GM21723 (cell line): Measurements from ENCODE around the gene LDLR.
A peak's percentile ranks its signal among the peaks of the same experiment; 100 is the strongest.
"Not testable (repeated sequence)": the region's sequence is repeated elsewhere in the genome, so short reads cannot be mapped to it uniquely, and the experiment has no call there.

Experiments
- ATAC-seq: cut with Tn5 transposase; IDR thresholded peaks from one replicate; pipeline ENCODE4 v1.9.1; 2021; ENCODE audit warnings: mild to moderate bottlenecking, moderate library complexity; ENCODE audit not compliant: unreplicated experiment

Gene LDLR

DNA sequence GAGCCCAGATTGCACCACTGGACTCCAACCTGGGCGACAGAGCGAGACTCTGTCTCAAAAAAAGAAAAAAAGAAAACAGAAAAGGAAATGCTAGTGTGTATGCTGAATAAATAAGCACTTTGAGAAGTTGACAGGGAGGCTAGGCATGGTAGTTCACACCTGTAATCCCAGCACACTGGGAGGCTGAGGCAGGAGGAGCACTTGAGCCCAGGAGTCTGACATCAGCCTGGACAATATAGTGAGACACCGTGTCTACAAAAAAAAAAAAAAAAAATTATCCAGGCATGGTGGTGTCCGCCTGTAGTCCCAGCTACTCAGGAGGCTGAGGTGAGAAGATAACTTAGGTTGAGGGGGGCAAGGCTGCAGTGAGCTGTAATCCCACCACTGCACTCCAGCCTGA is 19.1 kb upstream of the LDLR start:
- no peak for ATAC-seq

DNA sequence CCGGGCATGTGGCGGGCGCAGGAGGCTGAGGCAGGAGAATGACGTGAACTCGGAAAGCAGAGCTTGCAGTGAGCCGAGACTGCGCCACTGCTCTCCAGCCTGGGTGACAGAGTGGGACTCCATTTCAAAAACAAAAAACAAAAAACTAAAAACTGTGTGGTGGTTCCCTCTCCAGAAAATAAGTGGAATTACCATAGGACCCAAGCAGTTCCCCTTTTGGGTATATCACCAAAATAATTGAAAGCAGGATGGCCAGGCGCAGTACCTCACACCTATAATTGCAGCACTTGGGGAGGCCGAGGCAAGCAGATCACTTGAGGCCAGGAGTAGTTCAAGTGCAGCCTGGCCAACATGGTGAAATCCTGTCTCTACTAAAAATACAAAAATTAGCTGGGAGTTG is 15.7 kb upstream of the LDLR start:
- no peak for ATAC-seq

DNA sequence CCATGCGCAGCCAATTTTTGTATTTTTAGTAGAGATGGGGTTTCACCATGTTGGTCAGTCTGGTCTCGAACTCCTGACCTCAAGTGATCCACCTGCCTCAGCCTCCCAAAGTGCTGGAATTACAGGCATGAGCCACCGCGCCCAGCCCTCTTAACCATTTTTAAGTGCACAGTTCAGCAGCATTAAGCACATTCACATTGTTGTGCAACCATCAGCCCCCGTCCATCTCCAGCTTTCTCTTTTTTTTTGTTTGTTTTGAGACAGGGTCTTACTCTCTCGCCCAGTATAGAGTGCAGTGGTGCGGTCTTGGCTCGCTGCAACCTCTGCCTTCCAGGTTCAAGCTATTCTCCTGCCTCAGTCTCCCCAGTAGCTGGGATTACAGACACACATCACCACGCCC is 12.5 kb upstream of the LDLR start:
- not testable (repeated sequence) for ATAC-seq

DNA sequence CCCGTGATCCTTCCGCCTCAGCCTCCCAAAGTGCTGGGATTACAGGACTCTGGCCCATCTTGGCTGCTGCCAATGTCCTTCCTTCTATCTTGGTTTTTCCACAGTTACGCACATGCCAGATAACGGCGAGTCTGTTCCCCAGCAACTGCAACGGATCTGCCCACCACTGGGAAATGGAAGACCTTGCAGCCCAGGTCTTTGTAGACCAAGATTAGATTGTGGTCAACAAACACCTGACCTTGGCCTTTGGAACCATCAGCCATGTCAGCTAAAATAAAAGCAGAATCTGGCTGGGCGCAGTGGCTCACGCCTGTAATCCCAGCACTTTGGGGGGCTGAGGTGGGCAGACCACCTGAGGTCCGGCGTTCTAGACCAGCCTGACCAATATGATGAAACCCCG is 10.4 kb upstream of the LDLR start:
- no peak for ATAC-seq

DNA sequence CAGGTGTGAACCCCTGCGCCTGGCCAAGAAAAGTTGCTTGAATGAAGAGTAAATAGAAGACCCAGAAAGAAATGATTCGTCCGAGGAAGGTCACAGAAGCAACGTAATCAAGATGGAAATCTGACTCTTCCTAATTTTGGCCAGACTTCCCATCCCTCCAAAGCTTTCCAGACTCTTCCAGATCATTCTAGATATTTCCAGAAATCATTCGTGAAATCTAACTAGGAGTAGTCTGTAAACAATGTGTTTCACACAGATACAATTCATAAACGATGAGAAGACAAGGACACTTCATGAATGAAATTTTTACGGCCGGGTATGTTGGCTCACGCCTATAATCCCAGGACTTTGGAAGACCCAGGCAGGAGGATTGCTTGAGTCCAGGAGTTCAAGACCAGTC is 9.3 kb upstream of the LDLR start:
- no peak for ATAC-seq

DNA sequence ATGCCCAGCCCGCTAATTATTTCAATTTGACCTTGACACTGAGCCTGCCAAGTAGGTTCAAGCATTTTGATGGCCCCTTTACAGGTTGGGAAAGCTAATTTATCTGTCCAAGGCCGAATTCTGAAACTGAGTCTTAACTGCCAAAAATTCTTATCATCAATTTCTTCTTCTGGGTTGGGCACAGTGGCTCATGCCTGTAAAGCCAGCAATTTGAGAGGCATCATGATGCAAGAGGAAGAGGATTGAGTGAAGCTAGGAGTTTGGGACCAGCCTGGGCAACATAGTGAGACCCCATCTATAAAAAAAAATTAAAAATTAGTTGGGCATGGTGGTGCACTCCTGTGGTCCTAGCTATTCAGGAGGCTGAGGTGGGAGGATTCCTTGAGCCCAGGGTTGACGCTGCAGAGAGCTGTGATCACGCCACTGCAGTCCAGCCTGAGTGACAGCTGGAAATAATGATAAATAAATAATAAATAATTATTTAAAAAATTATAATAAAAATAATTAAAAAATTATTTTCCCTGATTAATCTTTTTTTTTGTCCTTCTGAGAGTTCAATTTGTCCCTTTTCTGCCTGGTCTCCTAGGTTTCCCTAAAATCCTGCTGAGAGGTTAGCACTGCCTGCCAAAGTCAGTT is 1.3 kb upstream of the LDLR start:
- no peak for ATAC-seq

DNA sequence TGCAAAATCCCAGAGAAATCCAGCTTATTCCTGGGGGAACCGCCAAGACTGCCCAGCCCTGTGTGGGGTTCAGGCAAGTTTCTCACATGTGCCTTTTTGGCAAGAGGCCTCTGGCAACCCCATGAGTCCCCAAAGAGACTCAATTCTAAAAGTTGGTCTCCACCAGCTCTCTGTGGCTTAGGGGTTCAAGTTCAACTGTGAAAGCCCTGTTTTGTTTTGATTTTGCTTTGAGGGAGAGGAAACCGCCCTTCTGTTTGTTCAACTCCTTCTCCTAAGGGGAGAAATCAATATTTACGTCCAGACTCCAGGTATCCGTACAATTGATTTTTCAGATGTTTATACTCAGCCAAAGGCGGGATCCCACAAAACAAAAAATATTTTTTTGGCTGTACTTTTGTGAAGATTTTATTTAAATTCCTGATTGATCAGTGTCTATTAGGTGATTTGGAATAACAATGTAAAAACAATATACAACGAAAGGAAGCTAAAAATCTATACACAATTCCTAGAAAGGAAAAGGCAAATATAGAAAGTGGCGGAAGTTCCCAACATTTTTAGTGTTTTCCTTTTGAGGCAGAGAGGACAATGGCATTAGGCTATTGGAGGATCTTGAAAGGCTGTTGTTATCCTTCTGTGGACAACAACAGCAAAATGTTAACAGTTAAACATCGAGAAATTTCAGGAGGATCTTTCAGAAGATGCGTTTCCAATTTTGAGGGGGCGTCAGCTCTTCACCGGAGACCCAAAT is 583 bp upstream of the LDLR start:
- no peak for ATAC-seq

DNA sequence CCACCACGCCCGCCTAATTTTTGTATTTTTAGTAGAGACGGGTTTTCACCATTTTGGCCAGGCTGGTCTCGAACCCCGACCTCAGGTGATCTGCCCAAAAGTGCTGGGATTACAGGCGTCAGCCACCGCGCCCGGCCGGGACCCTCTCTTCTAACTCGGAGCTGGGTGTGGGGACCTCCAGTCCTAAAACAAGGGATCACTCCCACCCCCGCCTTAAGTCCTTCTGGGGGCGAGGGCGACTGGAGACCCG is 676 bp downstream of the LDLR start:
- peak; percentile 17 for ATAC-seq

DNA sequence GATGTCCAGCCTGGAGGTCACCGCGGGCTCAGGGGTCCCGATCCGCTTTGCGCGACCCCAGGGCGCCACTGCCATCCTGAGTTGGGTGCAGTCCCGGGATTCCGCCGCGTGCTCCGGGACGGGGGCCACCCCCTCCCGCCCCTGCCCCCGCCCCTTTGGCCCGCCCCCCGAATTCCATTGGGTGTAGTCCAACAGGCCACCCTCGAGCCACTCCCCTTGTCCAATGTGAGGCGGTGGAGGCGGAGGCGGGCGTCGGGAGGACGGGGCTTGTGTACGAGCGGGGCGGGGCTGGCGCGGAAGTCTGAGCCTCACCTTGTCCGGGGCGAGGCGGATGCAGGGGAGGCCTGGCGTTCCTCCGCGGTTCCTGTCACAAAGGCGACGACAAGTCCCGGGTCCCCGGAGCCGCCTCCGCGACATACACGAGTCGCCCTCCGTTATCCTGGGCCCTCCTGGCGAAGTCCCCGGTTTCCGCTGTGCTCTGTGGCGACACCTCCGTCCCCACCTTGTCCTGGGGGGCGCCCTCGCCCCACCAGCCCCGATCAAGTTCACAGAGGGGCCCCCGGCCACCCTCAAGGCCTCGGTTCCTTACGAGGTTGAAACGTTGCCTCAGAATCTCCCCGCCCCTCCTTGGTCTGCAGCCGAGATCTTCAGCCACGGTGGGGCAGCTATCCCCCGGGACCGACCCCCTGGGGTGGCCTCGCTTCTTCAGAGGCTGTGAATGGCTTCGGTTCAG is 1.2 kb downstream of the LDLR start:
- peak; percentile 69 for ATAC-seq

DNA sequence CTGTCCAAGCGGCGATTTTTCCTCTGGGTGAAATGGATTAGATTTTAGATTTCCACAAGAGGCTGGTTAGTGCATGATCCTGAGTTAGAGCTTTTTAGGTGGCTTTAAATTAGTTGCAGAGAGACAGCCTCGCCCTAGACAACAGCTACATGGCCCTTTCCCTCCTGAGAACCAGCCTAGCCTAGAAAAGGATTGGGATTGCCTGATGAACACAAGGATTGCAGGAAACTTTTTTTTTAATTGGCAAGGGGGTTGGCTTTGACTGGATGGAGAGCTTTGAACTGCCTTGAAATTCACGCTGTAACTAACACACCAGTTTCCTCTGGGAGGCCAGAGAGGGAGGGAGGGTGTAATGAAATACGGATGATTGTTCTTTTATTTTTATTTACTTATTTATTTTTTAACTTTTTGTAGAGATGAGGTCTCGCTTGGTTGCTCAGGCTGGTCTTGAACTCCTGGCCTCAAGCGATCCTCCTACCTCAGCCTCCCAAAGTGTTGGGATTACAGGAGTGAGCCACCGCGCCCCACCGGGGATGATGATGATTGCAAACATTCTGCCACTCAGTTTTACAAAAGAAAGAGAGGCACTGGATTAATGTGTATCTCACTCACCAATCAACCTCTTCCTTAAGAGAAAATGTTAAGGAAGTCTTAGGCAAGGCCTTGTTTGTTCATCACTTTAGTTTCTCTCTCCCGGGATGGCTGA is 1.9 kb downstream of the LDLR start:
- no peak for ATAC-seq

DNA sequence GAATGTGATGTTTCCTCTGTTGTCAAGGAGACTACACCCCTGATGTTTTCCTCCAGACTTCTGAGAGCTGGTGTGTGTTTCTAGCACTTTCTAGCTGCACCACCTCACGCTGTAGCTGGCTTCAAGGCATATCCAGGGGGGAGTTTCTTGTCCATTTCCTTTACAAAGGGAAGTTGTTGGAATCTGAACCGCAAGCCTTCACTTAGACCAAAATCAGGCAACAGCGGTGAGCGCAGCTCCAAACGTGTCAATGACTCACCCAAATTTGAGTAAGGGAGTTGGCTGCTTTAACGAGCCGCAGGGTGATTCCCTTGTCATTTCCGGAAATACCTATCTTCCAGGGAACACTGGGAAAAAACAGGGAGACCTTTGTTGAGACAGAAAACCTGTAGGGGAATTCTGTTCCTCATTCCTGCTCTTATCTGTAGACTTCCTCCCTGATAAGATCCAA is 2.5 kb downstream of the LDLR start:
- no peak for ATAC-seq

DNA sequence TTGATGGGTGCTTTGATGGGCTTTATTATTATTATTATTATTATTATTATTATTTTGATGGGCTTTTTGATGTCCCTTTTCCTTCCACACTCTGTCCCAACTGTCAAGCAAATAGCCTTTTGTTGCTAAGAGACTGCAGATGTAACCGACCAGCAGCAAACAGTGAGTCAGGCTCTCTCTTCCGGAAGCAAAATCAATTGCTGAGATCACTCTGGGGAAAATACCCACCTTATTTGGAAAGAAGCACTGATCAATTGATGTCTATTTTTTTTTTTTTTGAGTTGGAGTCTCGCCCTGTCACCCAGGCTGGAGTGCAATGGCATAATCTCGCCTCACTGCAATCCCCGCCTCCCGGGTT is 2.9 kb downstream of the LDLR start:
- ATAC-seq, result no peak

DNA sequence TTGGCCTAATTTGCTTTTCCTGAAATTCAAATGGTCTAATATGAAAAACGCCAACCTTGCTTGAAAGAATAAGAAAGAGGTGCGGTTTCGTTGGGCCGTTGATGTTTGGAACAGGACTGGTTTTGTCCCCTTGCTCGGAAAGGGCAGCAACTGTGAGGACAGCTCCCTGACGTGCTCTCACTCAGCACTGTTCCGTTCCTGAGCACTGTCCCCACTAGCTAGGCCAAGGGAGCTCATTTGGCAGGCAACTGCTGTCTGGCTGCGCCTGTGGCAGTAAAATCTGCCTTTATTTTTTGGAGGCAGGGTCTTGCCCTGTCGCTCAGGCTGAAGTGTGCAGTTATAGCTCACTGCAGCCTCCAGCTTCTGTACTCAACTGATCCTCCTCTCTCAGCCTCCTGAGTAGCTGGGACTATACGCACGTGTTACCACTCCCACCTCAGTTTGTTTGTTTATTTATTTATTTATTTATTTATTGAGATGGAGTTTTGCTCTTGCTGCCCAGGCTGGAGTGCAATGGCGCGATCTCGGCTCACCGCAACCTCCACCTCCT is 4.5 kb downstream of the LDLR start:
- ATAC-seq, result no peak

DNA sequence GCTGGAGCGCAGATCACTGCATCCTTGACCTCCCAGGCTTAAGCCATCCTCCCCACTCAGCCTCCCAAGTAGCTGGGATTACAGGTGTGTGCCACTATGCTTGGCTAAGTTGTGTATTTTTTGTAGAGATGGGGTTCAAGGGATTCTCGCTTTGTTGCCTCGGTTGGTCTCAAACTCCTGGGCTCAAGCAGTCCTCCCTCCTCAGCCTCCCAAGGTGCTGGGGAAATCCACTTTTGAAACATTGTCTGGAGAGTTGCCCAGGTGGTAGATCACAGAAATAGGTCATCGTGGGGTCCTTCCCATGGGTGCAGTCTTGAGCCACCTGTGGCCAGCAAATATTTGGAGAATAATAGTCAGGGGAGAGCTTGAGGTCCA is 5.2 kb downstream of the LDLR start:
- no peak for ATAC-seq

DNA sequence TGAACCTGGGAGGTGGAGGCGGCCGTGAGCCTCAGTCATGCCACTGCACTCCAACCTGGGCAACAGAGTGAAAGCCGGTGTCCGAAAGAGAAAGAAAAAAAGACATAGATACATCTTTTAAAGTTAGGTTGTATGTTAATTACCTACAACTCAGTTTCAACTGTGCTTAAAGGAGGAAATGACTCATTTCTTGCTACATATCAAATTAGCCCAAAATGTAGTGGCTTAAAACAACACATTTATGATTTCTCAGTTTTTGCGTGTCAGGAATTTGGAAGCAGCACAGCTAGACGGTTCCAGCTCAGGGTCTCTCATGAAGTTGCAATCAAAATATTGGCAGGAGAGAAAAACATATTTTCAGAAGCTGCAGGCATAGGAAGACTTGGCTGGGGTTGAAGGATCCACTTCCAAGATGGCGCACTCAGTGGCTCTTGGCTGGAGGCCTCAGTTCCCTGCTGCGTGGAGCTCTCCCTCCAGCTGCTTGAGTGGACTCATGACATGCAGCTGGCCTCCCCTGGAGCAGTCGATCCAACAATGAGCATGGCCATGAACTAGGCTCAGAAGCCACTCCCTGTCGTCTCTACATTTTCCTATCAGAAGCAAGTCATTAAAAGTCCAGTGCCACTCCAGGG is 7.1 kb downstream of the LDLR start:
- peak; percentile 51 for ATAC-seq

DNA sequence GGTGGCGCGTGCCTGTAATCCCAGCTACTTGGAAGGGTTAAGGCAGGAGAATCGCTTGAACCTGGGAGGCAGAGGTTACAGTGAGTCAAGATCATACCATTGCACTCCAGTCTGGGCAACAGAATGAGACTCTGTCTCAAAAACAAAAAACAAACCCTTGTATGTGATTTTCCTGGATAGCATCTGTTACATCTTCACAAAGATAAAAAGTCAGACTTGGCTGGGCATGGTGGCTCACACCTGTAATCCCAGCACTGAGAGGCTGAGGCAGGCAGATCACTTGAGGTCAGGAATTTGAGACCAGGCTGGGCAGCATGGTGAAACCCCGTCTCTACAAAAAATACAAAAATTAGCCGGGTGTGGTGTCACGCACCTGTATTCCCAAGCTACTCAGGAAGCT is 8.1 kb downstream of the LDLR start:
- not testable (repeated sequence) for ATAC-seq

DNA sequence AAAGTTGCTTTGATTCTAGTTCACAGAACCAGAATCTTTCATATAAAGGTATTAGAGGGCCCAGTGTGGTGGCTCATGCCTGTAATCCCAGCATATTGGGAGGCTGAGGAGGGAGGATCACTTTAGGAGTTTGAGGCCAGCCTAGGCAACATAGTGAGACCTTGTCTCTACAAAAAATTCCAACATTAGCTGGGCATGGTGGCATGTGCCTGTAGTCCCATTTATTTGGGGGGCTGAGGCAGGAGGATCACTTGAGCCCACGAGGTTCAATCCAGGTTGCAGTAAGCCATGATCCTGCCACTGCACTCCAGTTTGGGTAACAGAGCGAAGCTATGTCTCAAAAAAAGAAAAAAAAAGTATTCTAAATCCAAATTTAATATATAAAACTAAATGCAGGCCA is 9.1 kb downstream of the LDLR start:
- no peak for ATAC-seq

DNA sequence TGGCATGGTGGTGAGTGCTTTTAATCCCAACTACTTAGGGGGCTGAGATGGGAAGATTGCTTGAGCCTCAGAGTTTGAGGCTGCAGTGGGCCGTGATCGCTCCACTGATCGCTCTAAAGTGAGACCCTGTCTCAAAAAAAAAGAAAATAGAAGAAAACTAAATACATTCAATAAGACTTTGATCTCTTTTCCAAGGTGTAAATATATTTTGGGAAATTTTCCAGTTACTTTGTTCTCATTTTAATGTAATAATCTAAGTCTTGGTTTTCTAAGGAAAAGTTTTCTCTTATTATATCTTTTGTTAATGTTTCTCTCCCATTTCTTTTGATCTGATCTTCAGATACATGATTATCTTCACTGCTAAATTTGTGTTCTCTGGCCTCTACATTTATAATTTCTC is 9.6 kb downstream of the LDLR start:
- ATAC-seq, result no peak

DNA sequence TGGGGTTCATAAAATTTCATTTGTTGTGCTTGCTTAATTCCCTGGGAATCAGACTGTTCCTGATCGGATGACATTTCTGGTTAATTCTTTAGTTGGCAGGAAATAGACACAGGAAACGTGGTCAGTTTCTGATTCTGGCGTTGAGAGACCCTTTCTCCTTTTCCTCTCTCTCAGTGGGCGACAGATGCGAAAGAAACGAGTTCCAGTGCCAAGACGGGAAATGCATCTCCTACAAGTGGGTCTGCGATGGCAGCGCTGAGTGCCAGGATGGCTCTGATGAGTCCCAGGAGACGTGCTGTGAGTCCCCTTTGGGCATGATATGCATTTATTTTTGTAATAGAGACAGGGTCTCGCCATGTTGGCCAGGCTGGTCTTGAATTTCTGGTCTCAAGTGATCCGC is 10.8 kb downstream of the LDLR start:
- no peak for ATAC-seq

DNA sequence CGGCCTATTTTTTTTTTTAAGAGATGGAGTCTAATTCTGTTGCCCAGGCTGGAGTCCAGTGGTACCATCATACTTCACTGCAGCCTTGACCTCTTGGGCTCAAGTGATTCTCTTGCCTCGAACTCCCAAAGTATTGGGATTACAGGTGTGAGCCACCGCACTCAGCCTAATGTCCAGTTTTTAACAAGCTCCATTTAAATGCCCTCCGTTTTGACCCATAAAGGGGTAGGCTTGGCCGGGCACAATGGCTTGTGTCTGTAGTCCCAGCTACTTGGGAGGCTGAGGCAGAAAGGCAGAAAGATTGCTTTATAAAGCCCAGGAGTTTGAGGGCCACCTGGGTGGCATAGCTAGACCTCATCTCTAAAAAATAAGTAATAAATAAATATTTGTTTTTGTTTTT is 11.8 kb downstream of the LDLR start:
- ATAC-seq, result no peak

DNA sequence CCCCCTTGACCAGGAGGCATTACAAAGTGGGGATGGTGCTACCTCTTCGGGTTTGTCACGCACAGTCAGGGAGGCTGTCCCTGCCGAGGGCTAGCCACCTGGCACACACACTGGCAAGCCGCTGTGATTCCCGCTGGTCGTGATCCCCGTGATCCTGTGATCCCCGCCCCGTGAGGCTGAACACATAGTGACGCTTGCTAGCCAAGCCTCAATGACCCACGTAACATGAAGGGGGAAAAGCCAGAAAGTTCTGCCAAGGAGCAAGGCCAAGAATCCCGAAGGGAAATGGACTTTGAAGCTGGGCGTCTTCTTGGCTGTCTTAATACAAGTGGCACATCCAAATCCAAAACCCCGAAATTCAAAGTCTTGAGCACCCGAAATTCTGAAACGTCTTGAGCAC is 13.7 kb downstream of the LDLR start:
- ATAC-seq, result no peak
